Esophagus muscularis mucosa (tissue), 4 donors: ENCODE data around the gene ORM2. TPM values are rescaled to one million over a fixed set of nuclear protein-coding genes. Genes with fewer than 3 reads are reported as not detected.

Source experiments
- DNase-seq: peaks from one replicate; pipeline ENCODE4 v3.0.0-alpha.2; 2017; ENCODE audit errors: extremely low spot score
- H3K27ac ChIP-seq, 4 donors: fragments of 200-600 bp; sonication (generic); replicated peaks in 1 of 4; 1 replicate in 3 of 4; 2 replicates in 1 of 4; pipeline ENCODE4 v1.5.1; 2016 to 2019; ENCODE audit warnings: mild to moderate bottlenecking in 1 of 4
- H3K27me3 ChIP-seq, 4 donors: fragments of 200-600 bp; sonication (generic); one replicate each; pipeline versions ENCODE4 v1.5.1 to v1.6.0; 2016 to 2019
- H3K36me3 ChIP-seq, 4 donors: fragments of 200-600 bp; sonication (generic); one replicate each; pipeline ENCODE4 v1.5.1; 2016 to 2019
- H3K4me1 ChIP-seq, 4 donors: fragments of 200-600 bp; sonication (generic); one replicate each; pipeline ENCODE4 v1.5.1; 2016 to 2019
- H3K4me3 ChIP-seq, 4 donors: fragments of 200-600 bp; sonication (generic); 1 replicate in 2 of 4; 2 replicates in 2 of 4; pipeline ENCODE4 v1.5.1; 2016 to 2019; ENCODE audit warnings: mild to moderate bottlenecking in 4 of 4, moderate library complexity in 1 of 4
- H3K9me3 ChIP-seq, 4 donors: fragments of 200-600 bp; sonication (generic); 1 replicate in 3 of 4; 2 replicates in 1 of 4; pipeline ENCODE4 v1.5.1; 2016 to 2019
- CTCF ChIP-seq, 3 experiments: fragments of 200-600 bp in 2 of 3; fragments of 450-650 bp in 1 of 3; sonication (generic) in 2 of 3; IDR thresholded peaks; one replicate each; pipeline ENCODE4 v1.5.1; 2017 to 2019; ENCODE audit warnings: antibody characterized with exemption in 3 of 3, mild to moderate bottlenecking in 2 of 3, moderate library complexity in 1 of 3
- EP300 ChIP-seq: sonication (generic); formaldehyde crosslinking; IDR thresholded peaks from one replicate; pipeline ENCODE4 v1.6.1; 2017; ENCODE audit warnings: antibody characterized with exemption
- POLR2A ChIP-seq: fragments of 450-650 bp; IDR thresholded peaks from one replicate; pipeline ENCODE4 v1.6.1; 2017; ENCODE audit warnings: antibody characterized with exemption, moderate library complexity, mild to moderate bottlenecking, low read depth
- POLR2AphosphoS5 ChIP-seq, 2 donors: sonication (generic); formaldehyde crosslinking; IDR thresholded peaks; one replicate each; pipeline ENCODE4 v1.6.1; 2017; ENCODE audit warnings: antibody characterized with exemption in 2 of 2
- WGBS: methylation state at CpG from one replicate; pipeline ENCODE4 v1.1.5; 2018; 5-methylcytosine and 5-hydroxymethylcytosine counted together
- intact Hi-C: fragments of 100-400 bp; cut with DNase I; formaldehyde crosslinking; loops from one replicate; pipeline ENCODE4 v1.15.1; 2023
- total RNA-seq, 4 donors: library from RNA; depleted of rRNA; stranded (reverse); fragments of >200 nt; gene quantifications; one replicate each; pipeline versions ENCODE4 v1.1.0 to v1.2.1, GENCODE V29; 2016

Gene ORM2
- total RNA-seq, 4 donors from 2014 or later: not detected

GRCh38 chr9:114367366-114367765 is 37.7 kb downstream of the ORM2 start:
- peaks cover 16 to 80% (median 44%) of the 10 kb centered on the region in 4 donors for H3K36me3 ChIP-seq
- peak overlapping the region in 2 of 4 donors; percentile 6 to 27 for H3K27ac ChIP-seq
- H3K4me1 ChIP-seq: peaks cover 7 to 22% (median 15%) of the 10 kb centered on the region in 4 donors
- no peak overlapping the region for H3K4me3 ChIP-seq
- H3K9me3 ChIP-seq: no peaks in the 10 kb centered on the region
- intact Hi-C loops: no loop called here
- H3K27me3 ChIP-seq: no peaks in the 10 kb centered on the region
- DNase-seq: no peak
- 86% methylated on average over 4 of the region's 6 CpGs for WGBS
- TF ChIP-seq POLR2AphosphoS5 (IDR thresholded peaks at IDR 0.05): no peak

GRCh38 chr9:114367772-114368569 is 38.3 kb downstream of the ORM2 start:
- H3K4me3 ChIP-seq: no peak overlapping the region
- peaks cover 11 to 28% (median 21%) of the 10 kb centered on the region in 4 donors for H3K4me1 ChIP-seq
- WGBS: 91% methylated on average over 11 of the region's 14 CpGs
- intact Hi-C loops: no loop called here
- no peaks in the 10 kb centered on the region for H3K9me3 ChIP-seq
- peak overlapping the region in 1 of 4 donors; percentile 27 for H3K27ac ChIP-seq
- H3K36me3 ChIP-seq: peaks cover 13 to 80% (median 41%) of the 10 kb centered on the region in 4 donors
- TF ChIP-seq EP300 (no peak), POLR2A (no peak), CTCF (IDR thresholded peaks at IDR 0.05) (no peak), POLR2AphosphoS5 (IDR thresholded peaks at IDR 0.05) (no peak)
- no peak for DNase-seq
- H3K27me3 ChIP-seq: no peaks in the 10 kb centered on the region

- Histone ChIP-seq H3K4me1 (peaks cover 14 to 30% (median 23%) of the 10 kb centered on the region in 4 donors), H3K36me3 (peaks cover 13 to 80% (median 32%) of the 10 kb centered on the region in 4 donors), H3K9me3 (no peaks in the 10 kb centered on the region), H3K27ac (no peak overlapping the region), H3K4me3 (no peak overlapping the region), H3K27me3 (no peaks in the 10 kb centered on the region)
- 89% methylated on average over 9 of the region's 9 CpGs for WGBS
- DNase-seq: no peak
- TF ChIP-seq EP300 (no peak), POLR2AphosphoS5 (IDR thresholded peaks at IDR 0.05) (no peak), POLR2A (no peak), CTCF (IDR thresholded peaks at IDR 0.05) (no peak)
- intact Hi-C loops: no loop called here
These were observed 39.8 kb downstream of the ORM2 start for GRCh38 chr9:114369216-114370130.

- no peak overlapping the region for H3K4me3 ChIP-seq
- peaks cover 14 to 27% (median 23%) of the 10 kb centered on the region in 4 donors for H3K4me1 ChIP-seq
- DNase-seq: no peak
- peaks cover 13 to 79% (median 30%) of the 10 kb centered on the region in 4 donors for H3K36me3 ChIP-seq
- no peak for TF ChIP-seq CTCF (IDR thresholded peaks at IDR 0.05)
- no peak for TF ChIP-seq EP300
- intact Hi-C loops: no loop called here
- H3K27ac ChIP-seq: no peak overlapping the region
- H3K9me3 ChIP-seq: no peaks in the 10 kb centered on the region
- WGBS: 73% methylated on average over 6 of the region's 6 CpGs
- no peaks in the 10 kb centered on the region for H3K27me3 ChIP-seq
These were observed 40.7 kb downstream of the ORM2 start for GRCh38 chr9:114370251-114370967.
